ENCODE measurements around the gene ATP1A2.

The ATP1A2 gene

DNA sequence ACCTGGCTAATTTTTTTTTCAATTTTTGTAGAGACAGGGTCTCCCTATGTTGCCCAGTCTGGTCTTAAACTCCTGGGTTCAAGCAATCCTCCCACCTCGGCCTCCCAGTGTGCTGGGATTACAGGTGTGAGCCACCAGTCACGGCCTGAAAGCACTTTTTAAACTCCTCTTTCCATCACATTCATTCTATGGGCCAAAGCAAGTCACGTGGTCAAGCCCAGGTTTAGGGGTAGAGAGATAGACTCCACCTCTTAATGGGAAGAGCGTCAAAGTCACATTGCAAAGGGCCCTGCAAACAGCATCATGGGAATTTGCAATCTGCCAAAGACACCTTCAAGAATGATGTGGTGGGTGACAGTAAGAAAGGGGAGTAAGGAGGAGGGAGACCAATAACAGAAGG lies 43.0 kb downstream of the ATP1A2 start:
- no peaks in the 10 kb centered on the region for H3K79me2 ChIP-seq (ENCODE audit: control insufficient read depth, low read length)
- H3K4me3 ChIP-seq (ENCODE audit: low read length): no peak overlapping the region
- TF ChIP-seq, protein P1, sequence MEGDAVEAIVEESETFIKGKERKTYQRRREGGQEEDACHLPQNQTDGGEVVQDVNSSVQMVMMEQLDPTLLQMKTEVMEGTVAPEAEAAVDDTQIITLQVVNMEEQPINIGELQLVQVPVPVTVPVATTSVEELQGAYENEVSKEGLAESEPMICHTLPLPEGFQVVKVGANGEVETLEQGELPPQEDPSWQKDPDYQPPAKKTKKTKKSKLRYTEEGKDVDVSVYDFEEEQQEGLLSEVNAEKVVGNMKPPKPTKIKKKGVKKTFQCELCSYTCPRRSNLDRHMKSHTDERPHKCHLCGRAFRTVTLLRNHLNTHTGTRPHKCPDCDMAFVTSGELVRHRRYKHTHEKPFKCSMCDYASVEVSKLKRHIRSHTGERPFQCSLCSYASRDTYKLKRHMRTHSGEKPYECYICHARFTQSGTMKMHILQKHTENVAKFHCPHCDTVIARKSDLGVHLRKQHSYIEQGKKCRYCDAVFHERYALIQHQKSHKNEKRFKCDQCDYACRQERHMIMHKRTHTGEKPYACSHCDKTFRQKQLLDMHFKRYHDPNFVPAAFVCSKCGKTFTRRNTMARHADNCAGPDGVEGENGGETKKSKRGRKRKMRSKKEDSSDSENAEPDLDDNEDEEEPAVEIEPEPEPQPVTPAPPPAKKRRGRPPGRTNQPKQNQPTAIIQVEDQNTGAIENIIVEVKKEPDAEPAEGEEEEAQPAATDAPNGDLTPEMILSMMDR (IDR thresholded peaks at IDR 0.05; ENCODE audit: low read depth, low read length, poor library complexity, severe bottlenecking): no peak
- no peak for TF ChIP-seq EZH2phosphoT487 (IDR thresholded peaks at IDR 0.05; ENCODE audit: borderline replicate concordance, low read length)
- H4K20me1 ChIP-seq (ENCODE audit: control insufficient read depth, insufficient read depth, low read depth, low read length): no peaks in the 10 kb centered on the region
- H3K9me2 ChIP-seq (replicated peaks; ENCODE audit: control insufficient read depth, low read length): no peaks in the 10 kb centered on the region
- no peak overlapping the region for H3K27ac ChIP-seq (ENCODE audit: low read depth, low read length)
- H3K27me3 ChIP-seq (ENCODE audit: control insufficient read depth, low read length): peaks cover 8% of the 10 kb centered on the region; the same call in 1 of the 2 replicates
- H3K4me2 ChIP-seq (ENCODE audit: low read length): no peak overlapping the region
- H3F3A ChIP-seq (ENCODE audit: control insufficient read depth, insufficient read depth): no peaks in the 10 kb centered on the region
- H3K4me1 ChIP-seq (ENCODE audit: control insufficient read depth, low read length): no peaks in the 10 kb centered on the region
- H3K36me3 ChIP-seq (ENCODE audit: control insufficient read depth, low read length): no peaks in the 10 kb centered on the region
- no peaks in the 10 kb centered on the region for H3K9me3 ChIP-seq (ENCODE audit: control insufficient read depth, insufficient read depth, low read length)

DNA sequence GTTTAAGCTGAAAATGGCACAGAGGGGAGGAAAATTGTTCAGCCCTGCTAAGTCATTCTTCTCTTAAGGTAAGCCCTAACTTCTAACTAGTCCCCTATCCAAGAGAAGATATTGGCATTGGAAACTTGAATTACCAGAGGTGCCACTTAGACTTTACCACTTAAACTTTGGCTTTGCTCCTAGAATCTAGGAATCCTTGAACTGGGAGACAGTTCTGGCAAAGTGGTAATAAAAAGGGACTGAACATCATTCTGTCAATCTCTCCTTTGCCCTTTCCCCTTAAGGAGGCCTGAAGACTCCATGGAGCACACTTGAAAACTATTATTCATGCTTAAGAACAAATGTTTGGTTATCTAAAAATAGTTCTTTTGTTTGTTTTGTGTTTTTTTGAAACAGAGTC lies 44.3 kb downstream of the ATP1A2 start:
- Histone ChIP-seq H3K27ac (ENCODE audit: low read depth, low read length) (no peak overlapping the region), H3K36me3 (ENCODE audit: control insufficient read depth, low read length) (no peaks in the 10 kb centered on the region), H3K9me3 (ENCODE audit: control insufficient read depth, insufficient read depth, low read length) (no peaks in the 10 kb centered on the region), H3K4me3 (ENCODE audit: low read length) (no peak overlapping the region), H3K4me1 (ENCODE audit: control insufficient read depth, low read length) (no peaks in the 10 kb centered on the region), H3K27me3 (ENCODE audit: control insufficient read depth, low read length) (peaks cover 8% of the 10 kb centered on the region; the same call in 1 of the 2 replicates), H3K79me2 (ENCODE audit: control insufficient read depth, low read length) (no peaks in the 10 kb centered on the region), H4K20me1 (ENCODE audit: control insufficient read depth, insufficient read depth, low read depth, low read length) (no peaks in the 10 kb centered on the region), H3K4me2 (ENCODE audit: low read length) (no peak overlapping the region), H3F3A (ENCODE audit: control insufficient read depth, insufficient read depth) (no peaks in the 10 kb centered on the region), H3K9me2 (replicated peaks; ENCODE audit: control insufficient read depth, low read length) (no peaks in the 10 kb centered on the region)
- TF ChIP-seq, protein P1 (IDR thresholded peaks at IDR 0.05; ENCODE audit: low read depth, low read length, poor library complexity, severe bottlenecking): no peak
- TF ChIP-seq EZH2phosphoT487 (IDR thresholded peaks at IDR 0.05; ENCODE audit: borderline replicate concordance, low read length): no peak

DNA sequence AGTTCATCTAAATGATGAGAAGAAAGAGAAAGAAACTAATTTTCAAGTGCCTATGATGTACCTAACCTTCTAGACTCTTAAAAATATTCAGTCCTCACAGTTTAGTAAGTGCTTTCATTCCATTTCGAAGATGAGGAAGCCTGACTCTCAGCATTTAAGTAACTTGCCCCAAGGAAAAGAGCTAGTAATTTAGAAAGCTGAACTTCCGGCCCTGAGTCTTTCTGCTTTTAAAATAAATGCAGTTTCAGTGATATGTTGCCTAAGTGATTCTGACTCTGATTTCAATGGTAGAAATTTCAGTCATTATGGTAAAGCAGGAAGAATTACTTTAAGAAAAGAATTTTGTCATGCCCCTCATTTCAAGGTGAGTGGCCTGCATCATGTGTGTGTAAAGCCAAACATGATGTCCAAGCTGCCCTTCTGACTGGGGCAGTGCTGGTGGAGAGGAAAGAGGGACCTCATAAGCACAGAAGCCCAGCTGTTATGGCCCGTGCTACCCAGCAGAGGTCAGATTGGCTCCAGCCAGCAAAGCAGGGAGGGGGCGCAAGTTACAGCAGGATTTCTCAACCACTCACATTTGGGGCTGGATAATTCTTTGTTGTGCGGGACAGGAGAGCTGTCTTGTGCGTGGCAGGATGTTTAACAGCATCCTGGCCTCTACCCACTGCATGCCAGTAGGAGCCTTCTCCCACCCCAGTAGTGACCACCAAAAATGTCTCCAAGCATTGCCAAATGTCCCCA lies 46.6 kb downstream of the ATP1A2 start:
- H3K27ac ChIP-seq (ENCODE audit: low read depth, low read length): no peak overlapping the region
- no peak for TF ChIP-seq EZH2phosphoT487 (IDR thresholded peaks at IDR 0.05; ENCODE audit: borderline replicate concordance, low read length)
- TF ChIP-seq, protein P1 (IDR thresholded peaks at IDR 0.05; ENCODE audit: low read depth, low read length, poor library complexity, severe bottlenecking): peak; percentile 23
- H3K4me1 ChIP-seq (ENCODE audit: control insufficient read depth, low read length): no peaks in the 10 kb centered on the region
- H4K20me1 ChIP-seq (ENCODE audit: control insufficient read depth, insufficient read depth, low read depth, low read length): no peaks in the 10 kb centered on the region
- H3F3A ChIP-seq (ENCODE audit: control insufficient read depth, insufficient read depth): no peaks in the 10 kb centered on the region
- H3K4me3 ChIP-seq (ENCODE audit: low read length): no peak overlapping the region
- H3K36me3 ChIP-seq (ENCODE audit: control insufficient read depth, low read length): no peaks in the 10 kb centered on the region
- no peaks in the 10 kb centered on the region for H3K9me2 ChIP-seq (replicated peaks; ENCODE audit: control insufficient read depth, low read length)
- H3K79me2 ChIP-seq (ENCODE audit: control insufficient read depth, low read length): no peaks in the 10 kb centered on the region
- no peaks in the 10 kb centered on the region for H3K9me3 ChIP-seq (ENCODE audit: control insufficient read depth, insufficient read depth, low read length)
- peaks cover 11% of the 10 kb centered on the region; the same call in 1 of the 2 replicates for H3K27me3 ChIP-seq (ENCODE audit: control insufficient read depth, low read length)
- H3K4me2 ChIP-seq (ENCODE audit: low read length): no peak overlapping the region
